ENCODE data around the gene HOXB6.
A peak's percentile ranks its signal among the peaks of the same experiment; 100 is the strongest.

The HOXB6 gene

DNA sequence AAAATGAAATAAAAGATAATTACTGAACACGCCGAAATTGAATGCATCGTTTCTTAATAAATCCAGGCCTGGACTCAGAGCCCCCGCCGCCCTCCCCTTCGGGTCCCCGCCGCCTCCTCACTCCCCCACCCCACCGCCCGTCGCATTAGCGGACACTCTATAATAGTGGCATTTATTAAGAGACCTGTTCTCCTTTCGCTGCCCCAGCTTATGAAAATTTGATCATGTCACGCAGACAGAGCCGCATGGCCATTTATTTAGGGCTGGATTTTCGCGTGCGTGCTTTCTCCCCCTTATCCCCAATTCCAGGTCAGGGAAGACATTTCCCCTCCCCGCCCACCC lies 53.6 kb downstream of the HOXB6 start:
- DNase-seq: no peak

DNA sequence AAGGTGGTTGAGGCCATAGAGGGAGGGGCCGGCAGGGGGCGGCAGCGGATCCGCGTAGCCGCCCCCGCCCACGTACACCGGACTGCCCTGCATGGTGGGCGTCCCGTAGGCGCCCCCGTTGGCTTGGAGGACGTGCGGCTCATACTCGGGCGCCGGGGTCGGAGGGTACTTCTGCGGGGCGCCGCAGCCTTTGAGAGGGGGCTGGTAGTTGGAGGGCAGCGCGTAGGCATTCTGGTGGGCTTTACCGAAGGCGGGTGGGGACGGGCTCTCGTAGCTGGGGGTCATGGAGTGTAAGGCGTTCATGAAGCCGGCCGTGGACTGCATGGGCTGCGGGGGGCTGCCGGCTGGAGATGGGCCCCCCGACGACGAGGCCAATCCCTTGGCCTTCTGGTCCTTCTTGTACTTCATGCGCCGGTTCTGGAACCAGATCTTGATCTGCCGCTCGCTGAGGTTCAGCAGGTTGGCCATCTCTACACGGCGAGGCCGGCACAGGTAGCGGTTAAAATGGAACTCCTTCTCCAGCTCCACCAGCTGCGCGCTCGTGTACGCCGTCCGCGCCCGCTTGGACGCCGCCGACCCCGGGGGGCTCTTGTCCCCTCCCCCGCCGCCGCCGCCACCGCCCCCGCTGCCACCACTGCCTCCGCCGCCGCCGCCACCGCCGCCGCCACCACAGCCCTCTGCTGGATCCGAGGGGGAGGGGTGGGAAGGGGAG lies 54.1 kb downstream of the HOXB6 start:
- peak in 1 of 2 experiments; percentile 12 for DNase-seq

DNA sequence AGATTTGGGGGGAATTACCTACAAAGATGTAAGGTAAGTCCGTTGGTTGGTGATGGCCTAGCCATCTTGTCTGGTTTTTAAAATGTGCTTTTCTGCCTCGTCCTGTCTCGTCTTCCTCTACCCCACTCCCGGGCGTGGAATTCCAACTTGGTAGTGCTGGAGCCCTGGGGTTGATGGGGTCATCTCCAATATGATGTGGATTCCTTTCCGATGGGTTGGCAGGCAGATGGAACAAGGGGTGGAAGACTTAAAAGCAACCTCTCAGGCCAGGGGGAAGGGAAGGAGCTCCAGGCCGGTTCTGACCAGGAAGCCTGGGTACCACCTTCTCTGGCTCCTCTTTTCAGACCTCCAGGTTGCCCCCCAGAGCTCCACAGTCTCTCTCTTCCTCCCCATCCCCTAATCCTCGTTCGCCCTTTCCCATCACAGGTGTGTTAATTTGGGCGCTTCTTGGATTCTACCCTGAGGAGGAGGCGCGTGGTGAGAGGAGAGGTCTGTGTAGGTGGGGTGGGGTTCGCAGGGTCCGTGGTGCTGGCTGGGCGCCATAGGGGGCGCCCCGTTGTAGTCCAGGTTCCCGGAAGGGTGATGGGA lies 54.8 kb downstream of the HOXB6 start:
- DNase-seq: no peak

DNA sequence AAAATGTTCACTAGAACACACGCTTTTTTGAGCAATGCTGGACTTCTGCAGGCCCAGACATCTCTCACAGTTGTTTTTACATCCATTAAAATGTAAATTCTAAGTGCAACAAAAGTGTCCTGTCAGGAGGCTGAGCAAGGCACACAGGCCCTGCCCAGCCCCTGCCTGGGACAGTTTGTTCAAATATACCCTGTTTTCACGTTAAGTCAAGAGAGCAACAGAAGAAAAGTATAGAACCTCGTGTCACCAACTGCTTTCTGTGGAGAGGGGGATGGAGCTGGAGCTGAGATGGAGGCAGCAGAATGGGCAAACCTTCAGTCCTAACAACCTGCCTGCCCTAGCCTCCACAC lies 55.5 kb downstream of the HOXB6 start:
- DNase-seq: no peak

DNA sequence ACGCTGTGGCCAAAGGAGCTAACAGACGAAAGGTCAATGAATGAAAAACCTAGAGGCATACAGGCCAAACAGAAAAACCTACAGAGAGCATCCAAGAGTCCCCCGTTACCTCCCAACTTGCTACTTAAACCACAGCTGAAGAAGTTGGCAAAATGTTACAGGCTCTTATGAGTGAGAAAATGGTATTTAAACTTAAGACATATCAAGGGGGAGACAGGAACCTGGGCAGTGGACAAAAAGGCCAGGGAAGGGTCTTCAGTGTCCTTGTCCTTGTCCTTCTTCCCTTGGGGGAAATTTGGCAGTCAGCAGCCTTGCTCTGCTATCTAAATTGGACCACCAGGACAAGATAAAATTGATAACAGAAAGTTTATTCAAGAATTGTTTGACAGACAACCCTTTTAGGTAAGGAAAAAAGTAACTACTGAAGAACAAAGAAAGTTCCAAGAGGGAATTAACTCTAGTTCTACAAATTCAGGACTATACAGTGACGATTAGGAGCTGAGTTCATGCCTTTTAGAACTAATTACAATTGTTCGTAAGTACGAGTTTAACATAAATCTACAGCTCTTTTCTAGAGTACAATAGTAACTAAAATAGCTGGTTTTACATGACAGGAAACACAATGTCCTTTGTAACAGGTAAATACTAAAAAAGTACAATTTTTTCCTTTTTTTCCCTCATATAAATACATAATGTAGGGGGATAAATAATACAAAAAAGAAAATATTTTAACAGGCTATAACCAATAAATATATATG lies 56.1 kb downstream of the HOXB6 start:
- DNase-seq: no peak

DNA sequence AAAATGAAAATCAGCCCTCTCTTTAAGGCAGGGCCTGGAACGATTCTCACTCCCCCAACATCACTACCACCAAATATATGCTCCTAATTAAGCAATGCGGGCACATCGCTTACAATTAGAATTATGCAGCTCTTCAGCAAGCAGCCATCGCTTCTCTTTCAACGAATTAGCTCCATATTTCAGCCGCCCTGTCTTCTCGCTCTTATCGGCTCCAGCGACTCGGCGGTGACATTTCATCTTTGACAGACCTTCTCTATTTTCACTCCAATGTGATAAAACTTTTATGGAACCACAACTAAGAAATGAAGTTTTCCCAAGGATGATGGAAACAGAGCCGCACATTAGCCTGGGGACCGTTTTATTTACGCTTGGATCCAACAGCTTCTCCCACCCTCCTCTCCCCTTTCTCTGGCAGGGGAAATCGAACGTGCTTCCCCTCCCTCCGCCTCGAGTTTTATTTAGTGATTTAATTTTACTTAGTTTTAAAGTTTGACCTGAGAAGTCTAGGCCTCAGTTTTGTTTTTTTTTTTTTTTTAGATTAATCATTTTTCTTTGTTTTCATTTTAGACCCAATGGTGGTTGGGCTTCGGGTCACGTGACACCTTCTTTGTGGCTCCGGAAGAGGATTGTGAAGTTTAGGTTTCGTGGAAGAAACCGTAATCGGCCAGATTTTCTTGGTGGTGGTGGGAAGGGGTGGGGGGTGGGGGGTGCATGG lies 56.8 kb downstream of the HOXB6 start:
- DNase-seq: no peak

DNA sequence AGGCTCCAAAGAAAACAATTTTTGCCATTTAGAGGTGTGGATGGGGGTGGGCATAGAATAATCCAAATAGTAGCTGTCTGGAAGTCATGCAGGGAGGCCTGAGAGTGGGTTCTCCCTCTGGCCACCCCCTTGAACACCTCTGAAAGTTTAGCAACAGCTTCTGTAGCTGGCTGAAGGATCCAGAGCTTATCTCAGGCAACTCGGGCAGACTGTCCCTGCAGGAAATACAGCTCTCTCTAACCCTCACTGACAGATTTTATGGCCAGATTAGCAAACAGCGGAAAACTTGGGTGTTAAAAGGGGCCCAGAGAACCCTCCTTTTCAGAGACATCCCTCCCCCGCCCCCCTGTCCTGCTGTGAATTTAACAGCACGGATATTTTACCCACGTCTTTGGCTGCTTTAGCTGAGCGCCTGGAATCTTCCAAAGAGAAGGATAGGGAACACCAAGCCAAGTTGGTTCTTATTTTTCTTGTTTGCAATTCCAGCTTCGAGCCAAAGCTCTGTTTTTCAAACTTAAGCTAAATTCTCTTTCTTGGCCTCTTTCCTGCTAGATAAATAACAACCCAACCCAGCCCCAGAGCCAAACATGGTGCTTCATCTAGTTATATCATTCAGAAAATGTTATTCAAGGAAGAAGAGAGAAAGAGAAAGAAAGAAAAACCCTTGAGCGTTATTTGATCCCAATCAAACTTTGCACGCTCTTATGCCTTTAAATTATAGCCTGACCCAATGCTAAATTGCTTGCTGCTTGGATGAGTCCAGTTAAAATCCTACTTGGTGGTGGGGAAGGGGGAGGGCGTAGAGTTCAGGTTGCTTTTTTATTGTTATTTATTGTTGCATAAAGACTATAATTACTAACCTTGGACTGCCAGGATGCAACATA lies 57.6 kb downstream of the HOXB6 start:
- DNase-seq: no peak

DNA sequence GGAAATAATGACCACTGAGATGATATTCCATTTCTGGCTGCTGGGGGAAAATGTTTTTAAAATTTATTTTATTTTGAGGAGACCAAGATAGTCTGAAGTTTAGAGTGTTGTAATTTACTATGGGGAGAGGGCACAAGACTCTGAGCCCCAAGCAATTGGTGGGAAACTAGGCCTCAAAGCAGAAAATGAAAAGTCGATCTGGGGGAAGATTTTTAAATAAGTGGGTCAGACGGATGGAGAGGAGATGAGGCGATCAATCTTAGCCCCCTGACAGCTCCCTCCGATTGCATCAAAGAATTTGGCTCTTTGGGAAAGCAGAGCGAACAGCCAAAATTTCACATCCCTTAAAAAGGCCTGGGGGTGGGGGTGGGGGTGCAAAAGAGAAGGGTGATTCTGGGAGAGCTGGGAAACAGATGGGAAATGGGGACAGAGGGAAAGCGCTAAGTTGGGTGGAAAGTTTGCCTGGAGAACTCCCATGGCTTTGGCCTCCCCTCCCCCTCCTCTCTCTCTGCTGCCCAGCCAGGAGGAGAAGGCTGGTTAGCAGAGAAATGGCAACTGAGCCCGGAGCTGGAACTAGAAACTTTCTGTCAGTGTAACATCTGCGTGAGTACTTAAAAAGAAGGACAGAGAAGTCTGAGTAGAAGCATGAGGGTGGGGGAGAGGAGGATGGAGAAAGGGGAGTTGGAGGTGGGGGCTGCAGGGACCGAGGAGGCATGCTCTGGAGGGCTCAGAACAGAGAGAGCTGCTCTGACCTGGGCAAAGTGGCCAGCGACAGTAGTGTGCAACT lies 58.5 kb downstream of the HOXB6 start:
- no peak for DNase-seq

Data from NCI-H524 (cell line).